ENCODE data around the gene TMEM259. TPM values are rescaled to one million over a fixed set of nuclear protein-coding genes. Genes with fewer than 3 reads are reported as not detected.
A peak's percentile ranks its signal among the peaks of the same experiment; 100 is the strongest.

TMEM259 gene
- polyA plus RNA-seq, 1 donor from 2014 or later, result 82.6 TPM

DNA sequence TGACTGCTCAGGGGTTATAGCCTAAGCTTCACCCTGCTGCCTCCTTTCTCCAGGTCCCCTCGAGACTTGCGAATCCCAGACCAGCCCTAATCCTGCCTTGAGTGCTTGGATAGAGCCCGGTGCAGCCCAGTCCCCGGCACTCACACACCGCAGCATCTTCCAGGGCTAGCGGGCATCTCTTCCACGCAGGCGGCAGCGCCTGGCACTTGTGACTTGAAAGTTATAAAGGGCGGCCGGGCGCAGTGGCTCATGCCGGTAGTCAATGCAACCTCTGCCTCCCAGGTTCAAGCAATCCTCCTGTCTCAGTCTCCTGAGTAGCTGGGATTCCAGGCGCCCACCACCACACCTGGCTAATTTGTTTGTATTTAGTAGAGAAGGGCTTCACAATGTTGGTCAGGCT lies 34.8 kb downstream of the TMEM259 start:
- peak overlapping the region in 1 of 3 donors; percentile 36 for H3K27ac Mint-ChIP-seq
- H3K4me1 Mint-ChIP-seq, result peaks cover 0 to 12% (median 4%) of the 10 kb centered on the region in 3 donors
- H3K27me3 Mint-ChIP-seq, result no peaks in the 10 kb centered on the region
- H3K36me3 Mint-ChIP-seq, result no peaks in the 10 kb centered on the region
- peak overlapping the region in 1 of 4 donors; percentile 87 for H3K4me3 Mint-ChIP-seq
- H3K9me3 Mint-ChIP-seq, result no peaks in the 10 kb centered on the region

- Mint-ChIP-seq H3K36me3 (no peaks in the 10 kb centered on the region), H3K4me1 (peaks cover 0 to 12% (median 4%) of the 10 kb centered on the region in 3 donors), H3K4me3 (peak within 1 kb of the TSS; percentile 87 to 98 (median 95)), H3K27me3 (no peaks in the 10 kb centered on the region), H3K9me3 (no peaks in the 10 kb centered on the region), H3K27ac (peak within 1 kb of the TSS; percentile 36 to 93 (median 87))
These were observed 36.6 kb downstream of the TMEM259 start, which contains the start of gene WDR18 for GRCh38 chr19:984165-984967. WDR18 (plus strand) TSS chr19:984345; CDS start chr19:984354, 9 bp downstream.

DNA sequence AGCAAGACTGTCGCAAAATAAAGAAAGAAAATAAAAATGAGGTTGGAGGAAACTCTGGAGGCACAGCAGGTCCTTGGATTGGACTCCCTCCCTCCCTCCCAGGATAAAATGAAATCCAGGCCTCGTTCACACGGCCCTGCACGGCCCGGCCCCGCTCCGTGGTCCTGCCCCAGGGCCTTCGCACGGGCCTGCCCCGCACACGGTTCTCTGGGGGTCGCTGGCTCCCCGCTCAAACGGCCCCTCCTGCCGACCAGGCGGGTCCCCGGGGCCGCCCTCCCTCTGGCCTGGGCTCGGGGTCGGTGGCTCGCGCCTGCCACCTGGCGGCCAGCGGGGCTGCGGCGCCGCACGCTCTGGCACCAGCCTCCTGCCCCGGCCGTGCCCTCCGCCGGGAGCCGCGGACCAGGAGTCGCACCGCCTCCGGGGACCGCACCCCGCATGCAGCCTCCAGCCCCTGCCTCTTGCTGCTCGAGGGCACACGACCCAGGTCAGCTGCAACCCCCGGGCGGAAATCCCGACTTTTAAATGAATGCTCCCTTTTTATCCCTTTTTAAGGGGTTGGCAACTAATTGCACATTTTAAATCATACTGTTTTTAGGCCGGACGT lies 38.3 kb downstream of the TMEM259 start:
- Mint-ChIP-seq H3K4me3 (peak overlapping the region in 2 of 4 donors; percentile 12 to 27), H3K36me3 (no peaks in the 10 kb centered on the region)

DNA sequence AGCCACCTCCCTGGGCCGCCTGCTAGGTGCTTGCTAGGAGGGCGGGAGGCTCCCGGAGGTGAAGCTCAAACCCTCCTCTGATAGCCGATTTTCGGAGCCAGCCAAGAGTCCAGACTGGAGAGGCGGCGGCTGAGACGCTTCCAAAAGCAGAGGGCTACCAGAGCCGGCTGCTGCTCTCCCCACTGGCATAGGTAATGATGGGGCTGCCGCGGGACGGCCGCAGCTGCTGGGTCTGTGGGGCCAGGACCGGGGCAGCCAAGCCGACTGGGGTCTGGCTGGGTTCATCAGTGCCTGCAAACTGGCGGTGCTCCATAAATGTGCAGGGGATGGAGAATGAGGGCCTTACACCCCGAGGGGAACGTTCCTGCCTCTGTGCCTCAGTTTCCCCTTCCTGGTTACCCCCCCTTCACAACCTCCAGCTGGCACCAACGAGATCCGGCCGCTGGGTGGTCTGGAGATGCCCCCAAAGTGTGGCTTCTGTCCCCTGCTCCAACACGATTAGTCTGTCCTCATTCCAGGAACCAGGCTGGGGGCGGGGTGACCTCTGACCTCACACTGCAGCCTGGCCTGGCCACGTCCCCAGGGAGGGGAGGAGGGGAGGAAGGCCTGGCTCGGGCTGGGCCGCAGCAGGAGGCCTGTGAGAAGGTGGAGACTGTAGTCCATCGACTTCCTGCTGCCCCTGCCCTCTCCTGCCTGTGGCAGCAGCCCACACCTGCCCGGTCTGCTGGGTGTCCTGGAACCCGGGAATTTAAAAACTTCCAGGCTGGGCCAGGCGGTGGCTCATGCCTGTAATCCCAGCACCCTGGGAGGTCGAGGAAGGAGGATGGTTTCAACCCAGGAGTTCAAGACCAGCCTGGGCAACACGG lies 40.6 kb downstream of the TMEM259 start:
- Mint-ChIP-seq H3K4me3 (no peak overlapping the region), H3K36me3 (peaks cover 2% of the 10 kb centered on the region)

More for the DNA sequence above, 38.3 kb downstream of the TMEM259 start:
- no peaks in the 10 kb centered on the region for H3K27me3 Mint-ChIP-seq
- H3K4me1 Mint-ChIP-seq, result peaks cover 0 to 12% (median 4%) of the 10 kb centered on the region in 3 donors
- peak overlapping the region in 1 of 3 donors; percentile 63 for H3K27ac Mint-ChIP-seq
- H3K9me3 Mint-ChIP-seq, result no peaks in the 10 kb centered on the region

DNA sequence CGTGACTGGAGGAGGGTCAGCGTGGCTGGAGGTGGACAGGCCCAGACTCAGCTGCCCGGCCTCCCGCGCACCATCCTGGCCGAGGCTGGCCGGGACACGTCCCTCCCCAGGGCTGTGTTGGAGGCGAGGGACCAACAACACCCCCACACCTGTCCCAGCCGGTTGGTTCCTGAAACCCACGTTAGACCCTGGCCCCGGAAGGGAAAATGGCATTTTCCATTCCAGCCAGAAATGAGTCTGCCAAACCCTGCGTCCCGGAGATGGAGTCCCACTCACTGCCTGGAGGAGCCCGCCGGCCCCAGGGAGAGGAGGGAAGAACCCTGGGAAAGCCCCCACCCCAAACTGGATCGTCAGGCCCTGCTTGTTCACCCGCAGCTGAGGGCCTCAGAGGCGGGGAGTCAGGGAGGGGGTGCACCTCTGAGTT lies 41.6 kb downstream of the TMEM259 start:
- Mint-ChIP-seq H3K4me3 (no peak overlapping the region), H3K27me3 (no peaks in the 10 kb centered on the region), H3K36me3 (peaks cover 2% of the 10 kb centered on the region), H3K9me3 (no peaks in the 10 kb centered on the region), H3K27ac (no peak overlapping the region), H3K4me1 (peaks cover 0 to 4% (median 0%) of the 10 kb centered on the region in 3 donors)

More for the DNA sequence above, 40.6 kb downstream of the TMEM259 start:
- H3K27ac Mint-ChIP-seq, result peak overlapping the region; percentile 52 to 69 (median 67)
- peaks cover 0 to 8% (median 4%) of the 10 kb centered on the region in 3 donors for H3K4me1 Mint-ChIP-seq
- no peaks in the 10 kb centered on the region for H3K9me3 Mint-ChIP-seq
- H3K27me3 Mint-ChIP-seq, result no peaks in the 10 kb centered on the region

DNA sequence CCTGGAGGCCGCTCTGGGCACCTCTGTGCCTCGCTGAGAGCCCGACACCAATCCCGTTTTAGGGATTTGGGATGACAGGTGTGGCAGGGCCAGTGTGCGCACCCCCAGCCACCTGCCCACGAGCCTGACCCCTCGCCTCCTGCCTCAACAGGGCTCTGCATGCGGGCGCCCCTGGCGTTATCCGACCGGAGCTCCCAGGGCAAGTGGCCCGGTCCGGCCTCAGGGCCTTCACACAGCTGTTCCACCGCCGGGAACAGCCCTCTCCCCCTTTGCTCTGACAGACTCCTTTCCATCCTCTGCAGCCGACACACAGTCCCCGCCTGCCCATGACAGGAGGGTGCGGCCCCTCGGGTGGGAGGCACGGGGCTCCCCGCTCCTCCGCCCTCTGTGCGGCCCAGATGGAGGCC lies 43.9 kb downstream of the TMEM259 start:
- no peaks in the 10 kb centered on the region for H3K9me3 Mint-ChIP-seq
- no peaks in the 10 kb centered on the region for H3K4me1 Mint-ChIP-seq
- H3K27ac Mint-ChIP-seq, result no peak overlapping the region
- H3K27me3 Mint-ChIP-seq, result no peaks in the 10 kb centered on the region
- H3K4me3 Mint-ChIP-seq, result no peak overlapping the region
- H3K36me3 Mint-ChIP-seq, result peaks cover 3% of the 10 kb centered on the region

- Mint-ChIP-seq H3K4me1 (no peaks in the 10 kb centered on the region), H3K36me3 (peaks cover 4% of the 10 kb centered on the region), H3K27ac (no peak overlapping the region), H3K4me3 (no peak overlapping the region), H3K27me3 (no peaks in the 10 kb centered on the region), H3K9me3 (no peaks in the 10 kb centered on the region)
These were observed 44.4 kb downstream of the TMEM259 start for GRCh38 chr19:976476-976875.

GRCh38 chr19:974564-975257 lies 46.2 kb downstream of the TMEM259 start:
- H3K36me3 Mint-ChIP-seq, result peaks cover 9% of the 10 kb centered on the region
- no peaks in the 10 kb centered on the region for H3K27me3 Mint-ChIP-seq
- no peak overlapping the region for H3K27ac Mint-ChIP-seq
- no peaks in the 10 kb centered on the region for H3K9me3 Mint-ChIP-seq
- H3K4me1 Mint-ChIP-seq, result no peaks in the 10 kb centered on the region
- no peak overlapping the region for H3K4me3 Mint-ChIP-seq

- Mint-ChIP-seq H3K27ac (peak overlapping the region in 1 of 3 donors; percentile 43), H3K4me3 (no peak overlapping the region), H3K27me3 (no peaks in the 10 kb centered on the region), H3K36me3 (peaks cover 9% of the 10 kb centered on the region), H3K4me1 (no peaks in the 10 kb centered on the region), H3K9me3 (no peaks in the 10 kb centered on the region)
These were observed 47.0 kb downstream of the TMEM259 start for GRCh38 chr19:973726-974563.

DNA sequence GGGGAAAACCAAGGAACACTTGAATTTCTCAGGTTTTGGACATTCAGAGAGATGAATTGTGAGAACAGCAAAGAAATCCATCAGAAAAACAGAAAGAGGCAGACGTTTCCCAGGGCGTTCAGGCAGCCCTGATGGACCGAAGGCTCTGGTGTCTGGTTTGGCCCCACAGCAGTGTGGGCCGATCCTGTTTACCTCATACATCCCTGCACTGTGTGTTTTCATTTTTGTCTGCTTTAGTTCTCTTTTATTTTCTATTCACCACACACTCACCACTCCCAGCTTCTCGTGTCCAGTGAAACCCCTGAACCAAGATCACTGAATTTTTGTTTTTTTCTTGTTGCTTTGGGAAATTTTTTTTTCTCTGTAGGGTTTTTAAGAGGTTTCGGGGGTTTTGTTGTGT lies 48.6 kb downstream of the TMEM259 start:
- Mint-ChIP-seq H3K4me1 (no peaks in the 10 kb centered on the region), H3K36me3 (peaks cover 15% of the 10 kb centered on the region), H3K9me3 (no peaks in the 10 kb centered on the region), H3K27me3 (no peaks in the 10 kb centered on the region), H3K27ac (peak overlapping the region in 1 of 3 donors; percentile 56), H3K4me3 (no peak overlapping the region)

DNA sequence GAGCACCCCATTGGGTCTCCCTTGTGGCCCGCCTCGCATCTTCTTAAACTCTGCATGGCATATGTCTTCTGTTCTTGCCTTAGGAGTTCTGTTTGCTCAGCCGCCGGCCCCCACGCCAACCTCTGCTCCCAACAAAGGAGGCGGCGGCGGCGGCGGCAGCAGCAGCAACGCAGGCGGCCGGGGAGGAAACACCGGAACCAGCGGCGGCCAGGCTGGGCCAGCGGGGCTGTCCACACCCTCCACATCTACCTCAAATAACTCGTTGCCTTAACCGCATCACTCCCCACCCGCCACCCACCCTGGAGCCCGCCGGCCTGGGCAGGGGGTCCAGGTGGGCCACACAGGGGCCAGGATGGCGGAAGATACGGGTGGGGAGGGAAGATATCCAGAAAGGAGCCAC lies 49.1 kb downstream of the TMEM259 start:
- Mint-ChIP-seq H3K27ac (peak overlapping the region in 1 of 3 donors; percentile 56), H3K36me3 (peaks cover 16% of the 10 kb centered on the region), H3K4me3 (no peak overlapping the region), H3K9me3 (no peaks in the 10 kb centered on the region), H3K4me1 (no peaks in the 10 kb centered on the region), H3K27me3 (no peaks in the 10 kb centered on the region)

DNA sequence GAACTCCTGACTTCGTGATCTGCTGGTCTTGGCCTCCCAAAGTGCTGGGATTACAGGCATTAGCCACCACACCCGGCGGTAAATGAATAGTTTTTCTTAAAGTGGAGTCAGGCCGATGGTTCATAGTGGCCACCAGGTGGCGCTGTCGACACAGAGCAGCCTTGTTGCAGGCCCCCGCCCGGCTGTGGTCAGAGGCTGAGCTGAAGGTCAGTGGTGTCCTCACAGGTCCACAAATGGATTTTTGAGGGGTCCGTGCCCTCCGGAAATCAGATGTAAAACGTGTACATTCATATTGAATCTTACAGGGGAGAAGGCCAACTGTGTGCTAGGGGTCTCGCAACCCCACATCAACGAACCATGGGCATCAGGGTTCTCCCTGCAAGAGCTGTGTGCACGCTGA lies 50.2 kb downstream of the TMEM259 start:
- no peaks in the 10 kb centered on the region for H3K27me3 Mint-ChIP-seq
- no peak overlapping the region for H3K4me3 Mint-ChIP-seq
- no peaks in the 10 kb centered on the region for H3K4me1 Mint-ChIP-seq
- H3K9me3 Mint-ChIP-seq, result no peaks in the 10 kb centered on the region
- H3K36me3 Mint-ChIP-seq, result peaks cover 16% of the 10 kb centered on the region
- H3K27ac Mint-ChIP-seq, result peak overlapping the region in 2 of 3 donors; percentile 47 to 88

GRCh38 chr19:966485-967088 lies 54.3 kb downstream of the TMEM259 start:
- Mint-ChIP-seq H3K27ac (no peak overlapping the region), H3K36me3 (peaks cover 17% of the 10 kb centered on the region), H3K4me1 (peaks cover 0 to 2% (median 0%) of the 10 kb centered on the region in 3 donors), H3K4me3 (no peak overlapping the region), H3K27me3 (no peaks in the 10 kb centered on the region), H3K9me3 (no peaks in the 10 kb centered on the region)

Data from IgD-negative memory B cell (primary cell).